H9 (cell line): ENCODE results near the gene GRIP1. TPM values are rescaled to one million over a fixed set of nuclear protein-coding genes. Genes with fewer than 3 reads are reported as not detected.

Source experiments
- DNase-seq: peaks from one replicate; pipeline ENCODE4 v3.0.0-alpha.2; 2017
- H2AFZ ChIP-seq: one replicate; pipeline ENCODE4 v1.6.1; 2013; ENCODE audit warnings: mild to moderate bottlenecking, low read length, control low read depth, moderate library complexity
- H2AK5ac ChIP-seq: 2 replicates; pipeline ENCODE4 v1.6.1; 2013; ENCODE audit warnings: low read length, control low read depth, mixed read lengths; ENCODE audit not compliant: insufficient read length
- H2BK120ac ChIP-seq: one replicate; pipeline ENCODE4 v1.6.1; 2013; ENCODE audit warnings: low read depth, mild to moderate bottlenecking, low read length, control low read depth, inconsistent platforms; ENCODE audit not compliant: poor library complexity, severe bottlenecking
- H2BK12ac ChIP-seq: 2 replicates; pipeline ENCODE4 v1.6.1; 2013; ENCODE audit warnings: low read length, control low read depth, mixed read lengths, low read depth; ENCODE audit not compliant: insufficient read length
- H2BK15ac ChIP-seq: 2 replicates; pipeline ENCODE4 v1.6.1; 2013; ENCODE audit warnings: low read depth, low read length, control low read depth
- H2BK20ac ChIP-seq: one replicate; pipeline ENCODE4 v1.6.1; 2013; ENCODE audit warnings: low read depth, mild to moderate bottlenecking, low read length, control low read depth, inconsistent platforms; ENCODE audit not compliant: poor library complexity, severe bottlenecking
- H2BK5ac ChIP-seq: 2 replicates; pipeline ENCODE4 v1.6.1; 2013; ENCODE audit warnings: low read length, control low read depth, mixed read lengths; ENCODE audit not compliant: insufficient read length
- H3K14ac ChIP-seq: 2 replicates; pipeline ENCODE4 v1.6.1; 2013; ENCODE audit warnings: low read length, control low read depth; ENCODE audit not compliant: insufficient read depth
- H3K18ac ChIP-seq: 2 replicates; pipeline ENCODE4 v1.6.1; 2013; ENCODE audit warnings: low read depth, mild to moderate bottlenecking, mixed read lengths, low read length, control low read depth; ENCODE audit not compliant: insufficient read length
- H3K23ac ChIP-seq: 2 replicates; pipeline ENCODE4 v1.6.1; 2013; ENCODE audit warnings: low read length, control low read depth, mixed read lengths, low read depth; ENCODE audit not compliant: insufficient read length
- H3K23me2 ChIP-seq: 2 replicates; pipeline ENCODE4 v1.6.1; 2013; ENCODE audit warnings: low read depth, mild to moderate bottlenecking, mixed read lengths, low read length, control low read depth; ENCODE audit not compliant: insufficient read length, poor library complexity, severe bottlenecking
- H3K27ac ChIP-seq: 2 replicates; pipeline ENCODE4 v1.5.1; 2013; ENCODE audit warnings: low read length, control low read depth, mixed read lengths, low read depth; ENCODE audit not compliant: insufficient read length
- H3K27me3 ChIP-seq: 2 replicates; pipeline ENCODE4 v1.6.1; 2013; ENCODE audit warnings: low read length, control low read depth, inconsistent platforms; ENCODE audit not compliant: insufficient read depth
- H3K4ac ChIP-seq: 2 replicates; pipeline ENCODE4 v1.6.1; 2013; ENCODE audit warnings: low read depth, mild to moderate bottlenecking, control low read depth, inconsistent platforms, low read length, moderate library complexity
- H3K4me1 ChIP-seq: 2 replicates; pipeline ENCODE4 v1.6.1; 2013; ENCODE audit warnings: low read length, control low read depth, inconsistent platforms; ENCODE audit not compliant: insufficient read depth
- H3K4me2 ChIP-seq: 2 replicates; pipeline ENCODE4 v1.6.1; 2013; ENCODE audit warnings: low read length, control low read depth, mixed read lengths; ENCODE audit not compliant: insufficient read length, insufficient read depth
- H3K56ac ChIP-seq: 2 replicates; pipeline ENCODE4 v1.6.1; 2013; ENCODE audit warnings: low read depth, mild to moderate bottlenecking, mixed read lengths, low read length, control low read depth; ENCODE audit not compliant: insufficient read length
- H3K79me1 ChIP-seq: 2 replicates; pipeline ENCODE4 v1.6.1; 2013; ENCODE audit warnings: low read depth, mild to moderate bottlenecking, moderate library complexity, low read length, control low read depth, inconsistent platforms; ENCODE audit not compliant: insufficient read depth, poor library complexity, severe bottlenecking
- H3K79me2 ChIP-seq: 2 replicates; pipeline ENCODE4 v1.6.1; 2013; ENCODE audit warnings: low read length, control low read depth, inconsistent platforms; ENCODE audit not compliant: insufficient read depth
- H3K9ac ChIP-seq: 2 replicates; pipeline ENCODE4 v1.6.1; 2013; ENCODE audit warnings: low read length, control low read depth, mixed read lengths; ENCODE audit not compliant: insufficient read length; ENCODE audit errors: extremely low read depth
- H3K9me3 ChIP-seq: one replicate; pipeline ENCODE4 v1.6.1; 2013; ENCODE audit warnings: low read depth, low read length, inconsistent platforms; ENCODE audit not compliant: control insufficient read depth
- H3T11ph ChIP-seq: one replicate; pipeline ENCODE4 v1.6.1; 2013; ENCODE audit warnings: mild to moderate bottlenecking, low read length, control low read depth, inconsistent platforms
- H4K20me1 ChIP-seq: one replicate; pipeline ENCODE4 v1.6.1; 2013; ENCODE audit not compliant: control insufficient read depth, insufficient read length, insufficient read depth
- H4K5ac ChIP-seq: 2 replicates; pipeline ENCODE4 v1.6.1; 2013; ENCODE audit warnings: low read depth, mild to moderate bottlenecking, mixed read lengths, low read length, control low read depth; ENCODE audit not compliant: insufficient read length
- H4K8ac ChIP-seq: replicated peaks from 2 replicates; pipeline ENCODE4 v1.6.1; 2013; ENCODE audit warnings: low read length, control low read depth, mixed read lengths, low read depth; ENCODE audit not compliant: insufficient read length
- H4K91ac ChIP-seq: 2 replicates; pipeline ENCODE4 v1.6.1; 2013; ENCODE audit warnings: low read depth, mild to moderate bottlenecking, moderate library complexity, mixed read lengths, low read length, control low read depth; ENCODE audit not compliant: insufficient read length
- H3K27ac Mint-ChIP-seq, 3 experiments: 2 replicates in 2 of 3; 3 replicates in 1 of 3; pipeline ENCODE4 v1.8.0; 2020 to 2021; ENCODE audit warnings: mixed read lengths in 3 of 3, mild to moderate bottlenecking in 1 of 3, moderate library complexity in 1 of 3
- H3K27me3 Mint-ChIP-seq: 2 replicates; pipeline ENCODE4 v1.8.0; 2021; ENCODE audit warnings: low read depth, mild to moderate bottlenecking, moderate library complexity, mixed read lengths
- H3K36me3 Mint-ChIP-seq, 3 experiments: 2 replicates in 2 of 3; 3 replicates in 1 of 3; pipeline ENCODE4 v1.8.0; 2020 to 2021; ENCODE audit warnings: low read depth in 3 of 3, mixed read lengths in 3 of 3; ENCODE audit not compliant: insufficient read depth in 1 of 3
- H3K4me1 Mint-ChIP-seq, 2 experiments: 2 replicates each; pipeline ENCODE4 v1.8.0; 2020; ENCODE audit warnings: mixed read lengths in 2 of 2
- H3K4me3 Mint-ChIP-seq, 2 experiments: 2 replicates in 1 of 2; 3 replicates in 1 of 2; pipeline ENCODE4 v1.8.0; 2020 to 2021; ENCODE audit warnings: mild to moderate bottlenecking in 2 of 2, mixed read lengths in 2 of 2, moderate library complexity in 1 of 2
- H3K9me3 Mint-ChIP-seq, 2 experiments: 2 replicates in 1 of 2; 3 replicates in 1 of 2; pipeline ENCODE4 v1.8.0; 2020; ENCODE audit warnings: mild to moderate bottlenecking in 2 of 2, mixed read lengths in 2 of 2, moderate library complexity in 1 of 2
- CTCF ChIP-seq: fragments of 200-600 bp; sonication (generic); conservative IDR thresholded peaks from 3 replicates; pipeline ENCODE4 v1.8.0; 2021; ENCODE audit warnings: antibody characterized with exemption, mild to moderate bottlenecking
- WGBS: extraction: QIAGEN DNeasy Blood & Tissue Kit; methylation state at CpG from one replicate; pipeline ENCODE4 v1.1.7; 2013; ENCODE audit warnings: missing lambda C conversion rate, low lambda C conversion rate, mixed read lengths; ENCODE audit not compliant: insufficient read length; ENCODE audit errors: extremely low coverage; 5-methylcytosine and 5-hydroxymethylcytosine counted together
- total RNA-seq: library from RNA; stranded (reverse); gene quantifications from 2 replicates; pipeline ENCODE4 v1.2.1, GENCODE V29; 2021

GRIP1 gene
- total RNA-seq, 1 experiment from 2014 or later, result 19.5 TPM

- H3K27ac Mint-ChIP-seq, result no peak overlapping the region; a peak in 1 of 7 replicates
- no peak overlapping the region for H3T11ph ChIP-seq
- no peaks in the 10 kb centered on the region for H3K79me2 ChIP-seq
- no peak overlapping the region for H2BK15ac ChIP-seq
- H3K79me1 ChIP-seq, result no peaks in the 10 kb centered on the region
- no peak overlapping the region for H2AFZ ChIP-seq
- H2BK5ac ChIP-seq, result no peak overlapping the region
- no peak overlapping the region for H3K4ac ChIP-seq
- TF ChIP-seq CTCF, result no peak
- H3K27me3 ChIP-seq, result no peaks in the 10 kb centered on the region
- no CpG with 5 or more reads among the region's 3 CpGs for WGBS
- no peaks in the 10 kb centered on the region for H3K23me2 ChIP-seq
- no peak overlapping the region for H3K23ac ChIP-seq
- H3K36me3 Mint-ChIP-seq, result no peaks in the 10 kb centered on the region; a peak in 1 of 7 replicates
- no peak overlapping the region for H3K4me2 ChIP-seq
- H2BK120ac ChIP-seq, result no peak overlapping the region
- H2AK5ac ChIP-seq, result no peak overlapping the region
- H3K4me1 Mint-ChIP-seq, result no peaks in the 10 kb centered on the region; a peak in 1 of 4 replicates
- no peaks in the 10 kb centered on the region for H3K9me3 Mint-ChIP-seq
- no peak for DNase-seq
- no peak overlapping the region for H3K18ac ChIP-seq
- no peak overlapping the region for H4K91ac ChIP-seq
- H4K20me1 ChIP-seq, result no peaks in the 10 kb centered on the region
- H3K56ac ChIP-seq, result no peak overlapping the region
- H3K4me1 ChIP-seq, result no peaks in the 10 kb centered on the region
- no peak overlapping the region for H2BK20ac ChIP-seq
- no peak overlapping the region for H3K14ac ChIP-seq
- H3K9ac ChIP-seq, result no peak overlapping the region
- H4K8ac ChIP-seq, result no peak overlapping the region
- no peak overlapping the region for H3K27ac ChIP-seq
- H2BK12ac ChIP-seq, result no peak overlapping the region
- no peaks in the 10 kb centered on the region for H3K27me3 Mint-ChIP-seq
- no peak overlapping the region for H4K5ac ChIP-seq
- H3K4me3 Mint-ChIP-seq, result no peak overlapping the region
- no peaks in the 10 kb centered on the region for H3K9me3 ChIP-seq
Measured at GRCh38 chr12:66365718-66366490, 313.0 kb downstream of the GRIP1 start.
